ENCODE measurements around the gene ST6GALNAC1. TPM values are rescaled to one million over a fixed set of nuclear protein-coding genes. Genes with fewer than 3 reads are reported as not detected.

ST6GALNAC1 gene
- total RNA-seq, 4 donors from 2014 or later, result 0.46 to 4.6 (median 1.9) TPM

- ATAC-seq (ENCODE audit: low FRiP score) (no peak), DNase-seq (ENCODE audit: low spot score) (no peak)
- no peak for TF ChIP-seq CTCF (IDR thresholded peaks at IDR 0.05)
Measured at GRCh38 chr17:76579281-76579680, 64.3 kb downstream of the ST6GALNAC1 start.

GRCh38 chr17:76578376-76578775 is 65.2 kb downstream of the ST6GALNAC1 start:
- no peak for DNase-seq (ENCODE audit: low spot score)
- no peak for ATAC-seq (ENCODE audit: low FRiP score)
- no peak for TF ChIP-seq CTCF (IDR thresholded peaks at IDR 0.05)

- no peak for ATAC-seq (ENCODE audit: low FRiP score)
- no peak for DNase-seq (ENCODE audit: low spot score)
- TF ChIP-seq CTCF (IDR thresholded peaks at IDR 0.05), result no peak
Measured at GRCh38 chr17:76577876-76578275, 65.7 kb downstream of the ST6GALNAC1 start.

GRCh38 chr17:76576189-76576588 is 67.4 kb downstream of the ST6GALNAC1 start:
- DNase-seq (ENCODE audit: low spot score), result no peak
- no peak for TF ChIP-seq CTCF (IDR thresholded peaks at IDR 0.05)
- ATAC-seq (ENCODE audit: low FRiP score), result no peak

- ATAC-seq (ENCODE audit: low FRiP score), result no peak
- no peak for TF ChIP-seq CTCF (IDR thresholded peaks at IDR 0.05)
- no peak for DNase-seq (ENCODE audit: low spot score)
Measured at GRCh38 chr17:76575570-76575969, 68.0 kb downstream of the ST6GALNAC1 start.

Small RNA genes within 50 kb of the gene (small RNA-seq; reads per million reads assigned to genes)
- gene AC015802.2, result not detected
- gene RNU6-227P, result not detected

Other genes starting within 250 kb of the ST6GALNAC1 start
- gene UBE2O, start 190.6 kb downstream of the ST6GALNAC1 start, total RNA-seq, result 10 to 100 TPM; 12.5 to 27.5 (median 20.0) TPM
- gene AANAT, start 176.2 kb downstream of the ST6GALNAC1 start, total RNA-seq, result not detected
- 10 to 100 TPM; 29.9 to 77.9 (median 56.7) TPM for gene RHBDF2, start 142.3 kb downstream of the ST6GALNAC1 start, total RNA-seq
- 10 to 100 TPM; 18.9 to 46.2 (median 35.2) TPM for gene CYGB, start 106.0 kb downstream of the ST6GALNAC1 start, total RNA-seq
- gene PRCD, start 103.7 kb downstream of the ST6GALNAC1 start, total RNA-seq, result 10 to 100 TPM in 1 of 4 donors, 1 to 10 TPM in 3; 2.3 to 20.0 (median 3.5) TPM
- gene ST6GALNAC2, start 57.9 kb downstream of the ST6GALNAC1 start, total RNA-seq, result 10 to 100 TPM in 2 of 4 donors, 1 to 10 TPM in 2; 4.2 to 12.1 (median 9.7) TPM
- gene MXRA7, start 67.2 kb upstream of the ST6GALNAC1 start, total RNA-seq, result 100 to 1,000 TPM; 150 to 231 (median 194) TPM
- 10 to 100 TPM; 17.7 to 40.4 (median 30.4) TPM for gene JMJD6, start 82.8 kb upstream of the ST6GALNAC1 start, total RNA-seq
- 10 to 100 TPM; 13.6 to 30.2 (median 26.9) TPM for gene METTL23, start 83.1 kb upstream of the ST6GALNAC1 start, total RNA-seq
- gene SRSF2, start 93.6 kb upstream of the ST6GALNAC1 start, total RNA-seq, result 100 to 1,000 TPM; 208 to 463 (median 244) TPM
- gene MFSD11, start 94.4 kb upstream of the ST6GALNAC1 start, total RNA-seq, result 10 to 100 TPM; 17.9 to 38.9 (median 26.3) TPM
- under 1 TPM in 2 of 4 donors, not detected in 2; 0.12 to 0.63 TPM for gene MGAT5B, start 224.6 kb upstream of the ST6GALNAC1 start, total RNA-seq

All from omental fat pad (tissue), 4 donors.